ENCODE data around the gene PEX3. TPM values are rescaled to one million over a fixed set of nuclear protein-coding genes. Genes with fewer than 3 reads are reported as not detected.
"Not testable (repeated sequence)": the region's sequence is repeated elsewhere in the genome, so short reads cannot be mapped to it uniquely, and the experiment has no call there.

The PEX3 gene
- total RNA-seq, 1 donor from 2014 or later, result 21.0 TPM

DNA sequence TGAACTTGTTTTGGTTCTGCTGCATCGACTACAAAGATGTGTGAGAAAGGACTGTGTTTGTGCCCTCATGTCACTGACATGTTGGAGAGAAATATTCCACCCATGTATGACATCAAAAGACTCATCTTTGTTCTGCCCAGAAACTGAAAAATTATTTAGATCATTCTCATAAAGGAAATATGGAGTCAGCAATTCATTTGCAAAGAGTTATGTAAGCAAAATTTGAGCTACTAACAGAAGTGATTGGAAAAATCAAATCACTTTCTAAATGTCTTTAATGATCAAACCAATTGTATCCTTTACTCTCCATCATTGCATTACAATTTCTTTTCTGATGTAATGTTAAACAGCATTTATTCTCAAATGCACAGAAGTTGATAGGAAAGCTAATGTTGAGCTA is 19.4 kb upstream of the PEX3 start:
- no peak for TF ChIP-seq CTCF (IDR thresholded peaks at IDR 0.05; ENCODE audit: borderline replicate concordance)
- Histone ChIP-seq H3K27me3 (ENCODE audit: low read depth) (no peaks in the 10 kb centered on the region), H3K9me3 (replicated peaks) (no peaks in the 10 kb centered on the region), H3K36me3 (no peaks in the 10 kb centered on the region), H3K4me1 (no peaks in the 10 kb centered on the region), H3K27ac (replicated peaks) (no peak overlapping the region), H3K4me3 (no peak overlapping the region)
- intact Hi-C loops (cut with micrococcal nuclease), result no loop called here
- no peak for DNase-seq

DNA sequence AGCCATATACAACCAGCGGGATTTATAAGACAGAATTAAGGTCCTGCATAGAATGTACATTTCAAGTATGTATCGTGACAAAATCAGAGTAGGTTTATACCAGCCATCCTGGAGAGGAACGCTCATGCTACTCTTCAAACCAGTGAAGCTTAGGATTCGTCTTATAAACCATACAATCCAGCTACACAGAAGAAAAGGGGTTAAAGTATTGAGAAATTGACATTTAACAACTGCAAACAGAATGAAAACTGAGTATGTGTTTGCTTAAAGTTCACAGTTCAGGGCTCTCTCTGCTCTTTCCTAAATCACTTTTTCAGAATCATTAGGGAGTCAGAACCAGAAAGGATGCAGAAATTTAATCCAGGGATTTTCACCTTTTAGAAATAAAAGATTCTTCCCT is 18.0 kb upstream of the PEX3 start:
- H3K4me1 ChIP-seq, result no peaks in the 10 kb centered on the region
- H3K4me3 ChIP-seq, result no peak overlapping the region
- intact Hi-C loops (cut with micrococcal nuclease), result no loop called here
- TF ChIP-seq CTCF (IDR thresholded peaks at IDR 0.05; ENCODE audit: borderline replicate concordance), result no peak
- H3K9me3 ChIP-seq (replicated peaks), result no peaks in the 10 kb centered on the region
- H3K27me3 ChIP-seq (ENCODE audit: low read depth), result no peaks in the 10 kb centered on the region
- H3K36me3 ChIP-seq, result no peaks in the 10 kb centered on the region
- DNase-seq, result no peak
- H3K27ac ChIP-seq (replicated peaks), result no peak overlapping the region

DNA sequence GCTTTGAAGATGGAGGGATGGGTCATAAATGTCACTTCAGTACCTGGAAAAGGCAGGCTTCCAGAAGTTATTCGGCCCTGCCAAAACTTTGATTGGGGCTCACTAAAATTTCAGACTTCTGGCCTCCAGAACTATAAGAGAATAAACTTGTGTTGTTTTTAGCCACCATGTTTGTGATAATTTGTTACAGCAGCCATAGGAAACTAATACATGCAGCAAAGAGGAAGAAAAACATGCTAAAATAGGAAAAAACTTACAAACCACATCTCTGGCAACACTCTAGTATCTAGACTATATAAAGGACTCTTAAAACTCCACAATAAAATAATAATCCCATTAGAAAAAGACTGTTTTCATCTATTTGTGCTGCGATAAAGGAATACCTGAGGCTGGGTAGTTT is 9.6 kb upstream of the PEX3 start:
- intact Hi-C loops (cut with micrococcal nuclease), result no loop called here
- DNase-seq, result no peak
- Histone ChIP-seq H3K27me3 (ENCODE audit: low read depth) (no peaks in the 10 kb centered on the region), H3K4me1 (no peaks in the 10 kb centered on the region), H3K4me3 (no peak overlapping the region), H3K27ac (replicated peaks) (no peak overlapping the region), H3K9me3 (replicated peaks) (peaks cover 6% of the 10 kb centered on the region), H3K36me3 (peaks cover 15% of the 10 kb centered on the region)
- TF ChIP-seq CTCF (IDR thresholded peaks at IDR 0.05; ENCODE audit: borderline replicate concordance), result no peak

- TF ChIP-seq CTCF (IDR thresholded peaks at IDR 0.05; ENCODE audit: borderline replicate concordance), result no peak
- no peaks in the 10 kb centered on the region for H3K27me3 ChIP-seq (ENCODE audit: low read depth)
- intact Hi-C loops (cut with micrococcal nuclease), result no loop called here
- H3K4me3 ChIP-seq, result no peak overlapping the region
- no peak overlapping the region for H3K27ac ChIP-seq (replicated peaks)
- no peaks in the 10 kb centered on the region for H3K4me1 ChIP-seq
- no peak for DNase-seq
- peaks cover 15% of the 10 kb centered on the region for H3K36me3 ChIP-seq
- H3K9me3 ChIP-seq (replicated peaks), result peaks cover 6% of the 10 kb centered on the region
These were observed 8.7 kb upstream of the PEX3 start for GRCh38 chr6:143441680-143442545.

DNA sequence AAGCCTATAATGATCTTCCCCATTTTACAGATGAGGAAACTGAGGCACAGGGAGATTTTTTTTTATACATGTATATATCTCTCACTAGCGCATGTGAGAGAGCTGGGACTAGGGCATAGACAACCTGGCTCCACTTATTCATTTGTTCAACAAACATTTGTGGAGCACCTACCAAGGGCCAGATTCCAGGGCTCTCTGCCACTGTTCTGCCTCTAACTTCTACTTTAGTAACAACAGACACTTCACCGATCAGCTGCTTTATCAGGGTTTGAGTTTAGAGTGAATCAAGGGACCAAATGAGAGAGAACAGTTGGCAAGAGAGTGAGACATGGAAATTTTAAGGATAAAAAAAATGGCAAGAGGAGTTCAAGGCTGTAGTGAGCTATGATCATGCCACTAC is 7.5 kb upstream of the PEX3 start:
- Histone ChIP-seq H3K27me3 (ENCODE audit: low read depth) (no peaks in the 10 kb centered on the region), H3K4me1 (no peaks in the 10 kb centered on the region), H3K9me3 (replicated peaks) (peaks cover 6% of the 10 kb centered on the region), H3K27ac (replicated peaks) (no peak overlapping the region), H3K36me3 (peaks cover 15% of the 10 kb centered on the region), H3K4me3 (no peak overlapping the region)
- intact Hi-C loops (cut with micrococcal nuclease), result no loop called here
- DNase-seq, result no peak
- TF ChIP-seq CTCF (IDR thresholded peaks at IDR 0.05; ENCODE audit: borderline replicate concordance), result no peak

DNA sequence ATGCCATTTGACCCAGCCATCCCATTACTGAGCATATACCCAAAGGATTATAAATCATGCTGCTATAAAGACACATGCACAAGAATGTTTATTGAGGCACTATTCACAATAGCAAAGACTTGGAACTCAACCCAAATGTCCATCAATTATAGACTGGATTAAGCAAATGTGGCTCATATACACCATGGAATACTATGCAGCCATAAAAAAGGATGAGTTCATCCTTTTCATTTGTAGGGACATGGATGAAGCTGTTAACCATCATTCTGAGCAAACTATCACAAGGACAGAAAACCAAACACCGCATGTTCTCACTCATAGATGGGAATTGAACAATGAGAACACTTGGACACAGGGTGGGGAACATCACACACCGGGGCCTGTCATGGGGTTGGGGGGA is 2.7 kb upstream of the PEX3 start:
- H3K27ac ChIP-seq (replicated peaks); H3K27me3 ChIP-seq (ENCODE audit: low read depth); DNase-seq; intact Hi-C loops (cut with micrococcal nuclease); H3K36me3 ChIP-seq; H3K4me3 ChIP-seq; H3K9me3 ChIP-seq (replicated peaks): not testable (repeated sequence)
- peaks cover 31% of the 10 kb centered on the region for H3K4me1 ChIP-seq
